SU-DHL-6 (cell line): ENCODE results near the gene PKD1.

ENCODE experiments used
- CTCF ChIP-seq: fragments of 200-600 bp; sonication (generic); IDR thresholded peaks from one replicate; pipeline ENCODE4 v1.5.1; 2017; ENCODE audit warnings: antibody characterized with exemption, mild to moderate bottlenecking, low read length, moderate library complexity; ENCODE audit not compliant: insufficient read depth, poor library complexity, severe bottlenecking
- EZH2phosphoT487 ChIP-seq: fragments of 200-600 bp; sonication (generic), shearing (Covaris generic); conservative IDR thresholded peaks from 2 replicates; pipeline ENCODE4 v1.6.1; 2018; ENCODE audit warnings: mild to moderate bottlenecking, antibody characterized with exemption, low read length, moderate library complexity, mixed read lengths

GRCh38 chr16:2057438-2057837 is 78.3 kb downstream of the PKD1 start:
- TF ChIP-seq CTCF (no peak), EZH2phosphoT487 (no peak)
